CD4-positive, alpha-beta T cell treated with Interleukin-4 for 1 hour (primary cell): ENCODE results near the gene ZNFX1.

Source experiments
- DNase-seq, 2 donors: peaks; one replicate each; pipeline ENCODE4 v3.0.0-alpha.2; 2020 to 2022

Gene ZNFX1

GRCh38 chr20:49291200-49291599 lies 13.3 kb upstream of the ZNFX1 start:
- DNase-seq = no peak

GRCh38 chr20:49290608-49291191 lies 12.8 kb upstream of the ZNFX1 start:
- DNase-seq = no peak

GRCh38 chr20:49288784-49289696 lies 11.2 kb upstream of the ZNFX1 start:
- no peak for DNase-seq

GRCh38 chr20:49288250-49288751 lies 10.4 kb upstream of the ZNFX1 start:
- DNase-seq = no peak

GRCh38 chr20:49287555-49288249 lies 9.8 kb upstream of the ZNFX1 start:
- DNase-seq = no peak

GRCh38 chr20:49286689-49287551 lies 9.1 kb upstream of the ZNFX1 start:
- DNase-seq = no peak

- DNase-seq = no peak
Observed at GRCh38 chr20:49285813-49286494, 8.1 kb upstream of the ZNFX1 start.

- DNase-seq = no peak
Observed at GRCh38 chr20:49285233-49285668, 7.4 kb upstream of the ZNFX1 start.

- DNase-seq = no peak
Observed at GRCh38 chr20:49284818-49285217, 7.0 kb upstream of the ZNFX1 start.

GRCh38 chr20:49283703-49284625 lies 6.1 kb upstream of the ZNFX1 start:
- DNase-seq = no peak

- peak in 1 of 2 donors; percentile 53 for DNase-seq
Observed at GRCh38 chr20:49283176-49283702, 5.4 kb upstream of the ZNFX1 start.

GRCh38 chr20:49282584-49283171 lies 4.8 kb upstream of the ZNFX1 start:
- no peak for DNase-seq

- no peak for DNase-seq
Observed at GRCh38 chr20:49281913-49282467, 4.1 kb upstream of the ZNFX1 start.

- peak in 1 of 2 donors; percentile 39 for DNase-seq
Observed at GRCh38 chr20:49281059-49281912, 3.4 kb upstream of the ZNFX1 start.

GRCh38 chr20:49280463-49281058 lies 2.7 kb upstream of the ZNFX1 start:
- DNase-seq = no peak

- DNase-seq = no peak
Observed at GRCh38 chr20:49279677-49280462, 2.0 kb upstream of the ZNFX1 start.
